ENCODE measurements around the gene CLHC1. TPM values are rescaled to one million over a fixed set of nuclear protein-coding genes. Genes with fewer than 3 reads are reported as not detected.

Gene CLHC1
- total RNA-seq, 4 donors from 2014 or later, result 2.5 to 12.7 (median 5.9) TPM

- H3K27me3 ChIP-seq, result no peaks in the 10 kb centered on the region
- no peaks in the 10 kb centered on the region for H3K36me3 ChIP-seq
- 77% methylated on average over 10 of the region's 10 CpGs for WGBS
- peaks cover 88% of the 10 kb centered on the region for H3K4me1 ChIP-seq
- peak overlapping the region; percentile 93 for H3K27ac ChIP-seq
- no peaks in the 10 kb centered on the region for H3K9me3 ChIP-seq
- no peak for DNase-seq (ENCODE audit: low spot score in 2 of 2)
- TF ChIP-seq EP300 (IDR thresholded peaks at IDR 0.05), result no peak
- no peak for TF ChIP-seq POLR2A (IDR thresholded peaks at IDR 0.05)
- TF ChIP-seq CTCF (IDR thresholded peaks at IDR 0.05), result no peak
- no peak for TF ChIP-seq POLR2AphosphoS5 (IDR thresholded peaks at IDR 0.05)
- H3K4me3 ChIP-seq, result no peak overlapping the region
Observed at GRCh38 chr2:55158111-55158814, 73.8 kb downstream of the CLHC1 start.

GRCh38 chr2:55157474-55157884 lies 74.6 kb downstream of the CLHC1 start:
- Histone ChIP-seq H3K36me3 (no peaks in the 10 kb centered on the region), H3K4me1 (peaks cover 88% of the 10 kb centered on the region), H3K27ac (peak overlapping the region; percentile 93), H3K4me3 (no peak overlapping the region), H3K9me3 (no peaks in the 10 kb centered on the region), H3K27me3 (no peaks in the 10 kb centered on the region)
- TF ChIP-seq POLR2AphosphoS5 (IDR thresholded peaks at IDR 0.05), result no peak
- no peak for DNase-seq (ENCODE audit: low spot score in 2 of 2)
- 36% methylated on average over 2 of the region's 2 CpGs for WGBS

DNA sequence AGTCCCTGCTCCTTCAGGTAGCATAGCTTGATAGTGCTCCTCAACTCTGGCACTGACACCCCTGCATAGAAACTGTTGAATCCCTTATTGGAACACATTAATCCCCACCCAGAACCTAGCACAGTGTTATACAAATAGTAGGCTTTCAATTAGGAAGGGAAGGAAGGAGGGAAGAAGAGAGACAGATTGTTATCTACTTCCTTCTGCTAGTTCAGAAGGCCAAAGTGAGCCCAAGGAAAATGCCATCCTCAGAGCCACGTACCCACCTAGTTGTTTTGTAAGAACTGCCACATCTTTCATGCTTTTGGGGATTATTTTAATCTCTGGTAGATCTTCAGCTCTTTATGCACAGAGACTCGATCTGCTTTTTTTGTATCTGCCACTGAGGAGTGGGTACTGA lies 75.1 kb downstream of the CLHC1 start:
- DNase-seq (ENCODE audit: low spot score in 2 of 2), result no peak
- no peaks in the 10 kb centered on the region for H3K36me3 ChIP-seq
- TF ChIP-seq CTCF (IDR thresholded peaks at IDR 0.05), result no peak
- no peak for TF ChIP-seq EP300 (IDR thresholded peaks at IDR 0.05)
- TF ChIP-seq POLR2A (IDR thresholded peaks at IDR 0.05), result no peak
- TF ChIP-seq POLR2AphosphoS5 (IDR thresholded peaks at IDR 0.05), result no peak
- H3K27ac ChIP-seq, result peak overlapping the region; percentile 93
- H3K9me3 ChIP-seq, result no peaks in the 10 kb centered on the region
- H3K4me3 ChIP-seq, result no peak overlapping the region
- H3K4me1 ChIP-seq, result peaks cover 88% of the 10 kb centered on the region
- no peaks in the 10 kb centered on the region for H3K27me3 ChIP-seq
- 64% methylated on average over 2 of the region's 2 CpGs for WGBS

GRCh38 chr2:55156326-55156725 lies 75.8 kb downstream of the CLHC1 start:
- TF ChIP-seq POLR2A (IDR thresholded peaks at IDR 0.05), result no peak
- Histone ChIP-seq H3K4me3 (no peak overlapping the region), H3K27ac (peak overlapping the region; percentile 93), H3K9me3 (no peaks in the 10 kb centered on the region), H3K4me1 (peaks cover 88% of the 10 kb centered on the region), H3K36me3 (no peaks in the 10 kb centered on the region), H3K27me3 (no peaks in the 10 kb centered on the region)
- 14% methylated on average over 2 of the region's 2 CpGs for WGBS
- peak in 1 of 2 donors; percentile 11 for DNase-seq (ENCODE audit: low spot score in 2 of 2)

GRCh38 chr2:55155764-55156281 lies 76.3 kb downstream of the CLHC1 start:
- Histone ChIP-seq H3K4me3 (no peak overlapping the region), H3K9me3 (no peaks in the 10 kb centered on the region), H3K27me3 (no peaks in the 10 kb centered on the region), H3K27ac (peak overlapping the region; percentile 93), H3K4me1 (peaks cover 85% of the 10 kb centered on the region), H3K36me3 (no peaks in the 10 kb centered on the region)
- WGBS, result 19% methylated on average over 1 of the region's 1 CpG
- DNase-seq (ENCODE audit: low spot score in 2 of 2), result peak in 1 of 2 donors; percentile 12
- TF ChIP-seq CTCF (IDR thresholded peaks at IDR 0.05) (no peak), POLR2A (IDR thresholded peaks at IDR 0.05) (no peak), EP300 (IDR thresholded peaks at IDR 0.05) (no peak), POLR2AphosphoS5 (IDR thresholded peaks at IDR 0.05) (no peak)

DNA sequence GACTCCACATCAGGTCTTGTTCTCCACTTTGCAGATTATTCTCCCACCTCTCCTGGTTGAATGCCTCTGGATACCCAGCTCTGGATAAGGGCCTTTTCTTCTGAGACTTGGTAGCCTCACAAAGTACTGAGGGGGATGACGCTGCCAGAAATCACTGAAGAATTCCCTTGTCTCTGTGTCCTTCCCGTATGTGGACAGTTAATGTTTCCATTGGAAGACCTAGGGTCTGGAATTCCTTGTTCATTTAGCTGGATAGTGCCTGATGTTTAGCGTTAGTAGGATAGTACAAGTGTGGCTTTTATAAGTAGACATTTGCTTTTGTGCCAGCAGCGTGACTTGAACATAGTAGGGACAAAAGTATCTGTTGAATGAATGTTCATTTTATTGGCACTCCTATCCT lies 76.9 kb downstream of the CLHC1 start:
- Histone ChIP-seq H3K36me3 (no peaks in the 10 kb centered on the region), H3K27me3 (no peaks in the 10 kb centered on the region), H3K4me3 (no peak overlapping the region), H3K27ac (peak overlapping the region; percentile 93), H3K9me3 (no peaks in the 10 kb centered on the region), H3K4me1 (peaks cover 84% of the 10 kb centered on the region)
- 61% methylated on average over 4 of the region's 4 CpGs for WGBS
- TF ChIP-seq POLR2AphosphoS5 (IDR thresholded peaks at IDR 0.05) (no peak), CTCF (IDR thresholded peaks at IDR 0.05) (no peak), POLR2A (IDR thresholded peaks at IDR 0.05) (no peak), EP300 (IDR thresholded peaks at IDR 0.05) (no peak)
- peak in 1 of 2 donors; percentile 24 for DNase-seq (ENCODE audit: low spot score in 2 of 2)

Data from suprapubic skin (tissue), 4 donors.